Aorta (tissue), 5 donors: Measurements from ENCODE around the gene TFPT. TPM values are rescaled to one million over a fixed set of nuclear protein-coding genes. Genes with fewer than 3 reads are reported as not detected.

Experiments
- ATAC-seq: fragments of 200-7000 bp; cut with Tn5 transposase; one replicate; pipeline ENCODE4 v1.9.1; 2022; ENCODE audit warnings: moderate library complexity; ENCODE audit not compliant: low FRiP score
- DNase-seq, 2 donors: peaks; one replicate each; pipeline ENCODE4 v3.0.0-alpha.2; 2020
- H3K27ac ChIP-seq, 2 donors: one replicate each; pipeline ENCODE4 v1.5.1; 2013; ENCODE audit warnings: low read length in 2 of 2, mild to moderate bottlenecking in 2 of 2, moderate library complexity in 2 of 2, control low read depth in 1 of 2, inconsistent platforms in 1 of 2, low read depth in 1 of 2
- H3K27me3 ChIP-seq, 2 donors: one replicate each; pipeline ENCODE4 v1.6.1; 2013; ENCODE audit warnings: control low read depth in 1 of 2, low read length in 1 of 2, mild to moderate bottlenecking in 1 of 2, moderate library complexity in 1 of 2; ENCODE audit not compliant: insufficient read depth in 2 of 2, control insufficient read depth in 1 of 2
- H3K36me3 ChIP-seq, 2 donors: one replicate each; pipeline ENCODE4 v1.6.1; 2013; ENCODE audit warnings: control low read depth in 1 of 2, low read length in 1 of 2, mild to moderate bottlenecking in 1 of 2; ENCODE audit not compliant: insufficient read depth in 2 of 2, control insufficient read depth in 1 of 2
- H3K4me1 ChIP-seq, 2 donors: one replicate each; pipeline ENCODE4 v1.6.1; 2013; ENCODE audit warnings: low read length in 2 of 2, control low read depth in 1 of 2, mild to moderate bottlenecking in 1 of 2, moderate library complexity in 1 of 2; ENCODE audit not compliant: insufficient read depth in 2 of 2, control insufficient read depth in 1 of 2
- H3K4me3 ChIP-seq, 2 donors: one replicate each; pipeline ENCODE4 v1.5.1; 2013; ENCODE audit warnings: low read length in 2 of 2, control low read depth in 1 of 2, mild to moderate bottlenecking in 1 of 2
- H3K9me3 ChIP-seq: one replicate; pipeline ENCODE4 v1.6.1; 2013; ENCODE audit warnings: mild to moderate bottlenecking, low read length; ENCODE audit not compliant: control insufficient read depth
- WGBS, 2 donors: extraction: QIAGEN DNeasy Blood & Tissue Kit; methylation state at CpG; one replicate each; pipeline ENCODE4 v1.1.7; 2013; 5-methylcytosine and 5-hydroxymethylcytosine counted together
- intact Hi-C, 2 donors: fragments of 100-400 bp; cut with DNase I; formaldehyde crosslinking; loops; one replicate each; pipeline versions ENCODE4 v1.14.2 to v1.15.0; 2022
- long read RNA-seq, 2 donors: library from polyadenylated mRNA; unstranded; transcript quantifications; one replicate each; pipeline ENCODE4 v2.0.0, GENCODE V29; 2020 to 2021
- polyA plus RNA-seq, 2 donors: library from polyadenylated mRNA; stranded (reverse); fragments of 200-250 nt; gene quantifications; one replicate each; pipeline ENCODE4 v1.2.3, GENCODE V29; 2013
- total RNA-seq, 2 donors: library from RNA; stranded (reverse); fragmentation: NEBNext Ultra II Directional; extraction: Animal tissue kit (Norgen Biotek cat#: 25700); gene quantifications; one replicate each; pipeline ENCODE4 v1.2.1, GENCODE V29; 2021
- donor health status: healthy with polysubstance abuse.
- donor health status: Bipolar disorder and iron deficiency.
- donor health status: DM: no; HTN: no; CAD: no.
- donor health status: DM: no; HTN: no; CAD: no.
- donor health status: DM: yes; HTN: yes; CAD: no.

TFPT gene, protein sequence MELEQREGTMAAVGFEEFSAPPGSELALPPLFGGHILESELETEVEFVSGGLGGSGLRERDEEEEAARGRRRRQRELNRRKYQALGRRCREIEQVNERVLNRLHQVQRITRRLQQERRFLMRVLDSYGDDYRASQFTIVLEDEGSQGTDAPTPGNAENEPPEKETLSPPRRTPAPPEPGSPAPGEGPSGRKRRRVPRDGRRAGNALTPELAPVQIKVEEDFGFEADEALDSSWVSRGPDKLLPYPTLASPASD
- total RNA-seq: 10 to 100 TPM; 12.9 to 17.3 TPM
- 10 to 100 TPM in 1 of 2 donors, 1 to 10 TPM in 1; 8.3 to 29.4 TPM for polyA plus RNA-seq
- long read RNA-seq, donor 1, transcript TFPT-203 (6 exons, 1,205 nt): major isoform, 7 of 13 reads
- long read RNA-seq, donor 1, partial matches to known transcripts: 2 of 13 reads
- long read RNA-seq, donor 1, other reads (novel, unspliced or antisense): 4 of 13 reads
- long read RNA-seq, donor 2, partial matches to known transcripts: 3 of 11 reads
- long read RNA-seq, donor 2, other reads (novel, unspliced or antisense): 4 of 11 reads

- peak within 1 kb of the TSS; percentile 41 to 59 for H3K4me3 ChIP-seq
- H3K27ac ChIP-seq: peak within 1 kb of the TSS in 1 of 2 donors; percentile 51
- no peaks in the 10 kb centered on the region for H3K4me1 ChIP-seq
- DNase-seq (peak; percentile 98), ATAC-seq (peak; percentile 97)
- no peaks in the 10 kb centered on the region for H3K9me3 ChIP-seq
- intact Hi-C loops: loop anchor here (1.0 to 10.0 kb wide), 3 partner anchors 22 to 251 kb away; partner anchors contain the start of genes CNOT3 (in 1 of the 2), MYADM (in 1 of the 2) and TSEN34 (in 1 of the 2)
- H3K36me3 ChIP-seq: no peaks in the 10 kb centered on the region
- no peaks in the 10 kb centered on the region for H3K27me3 ChIP-seq
- WGBS, 2 donors: 0 to 1% methylated on average over 60 of the region's 60 CpGs
Measured at GRCh38 chr19:54115109-54116063, at the start of gene TFPT, which contains the start of gene PRPF31. TFPT (minus strand) TSS chr19:54115657; CDS start chr19:54115269, 388 bp downstream. PRPF31 (plus strand) TSS chr19:54115754; CDS start chr19:54118279, 2,525 bp downstream.

- ATAC-seq (no peak), DNase-seq (no peak)
- Histone ChIP-seq H3K4me3 (no peak overlapping the region), H3K27me3 (no peaks in the 10 kb centered on the region), H3K36me3 (no peaks in the 10 kb centered on the region), H3K27ac (no peak overlapping the region), H3K9me3 (no peaks in the 10 kb centered on the region), H3K4me1 (no peaks in the 10 kb centered on the region)
- intact Hi-C loops: loop anchor here in 1 of 2 donors (5.0 kb wide), 1 partner anchor 37 kb away; the partner anchor contains the start of gene RPS9
- WGBS, 2 donors: 91 to 92% methylated on average over 25 of the region's 25 CpGs
Measured at GRCh38 chr19:54165222-54165621, 49.8 kb upstream of the TFPT start.

DNA sequence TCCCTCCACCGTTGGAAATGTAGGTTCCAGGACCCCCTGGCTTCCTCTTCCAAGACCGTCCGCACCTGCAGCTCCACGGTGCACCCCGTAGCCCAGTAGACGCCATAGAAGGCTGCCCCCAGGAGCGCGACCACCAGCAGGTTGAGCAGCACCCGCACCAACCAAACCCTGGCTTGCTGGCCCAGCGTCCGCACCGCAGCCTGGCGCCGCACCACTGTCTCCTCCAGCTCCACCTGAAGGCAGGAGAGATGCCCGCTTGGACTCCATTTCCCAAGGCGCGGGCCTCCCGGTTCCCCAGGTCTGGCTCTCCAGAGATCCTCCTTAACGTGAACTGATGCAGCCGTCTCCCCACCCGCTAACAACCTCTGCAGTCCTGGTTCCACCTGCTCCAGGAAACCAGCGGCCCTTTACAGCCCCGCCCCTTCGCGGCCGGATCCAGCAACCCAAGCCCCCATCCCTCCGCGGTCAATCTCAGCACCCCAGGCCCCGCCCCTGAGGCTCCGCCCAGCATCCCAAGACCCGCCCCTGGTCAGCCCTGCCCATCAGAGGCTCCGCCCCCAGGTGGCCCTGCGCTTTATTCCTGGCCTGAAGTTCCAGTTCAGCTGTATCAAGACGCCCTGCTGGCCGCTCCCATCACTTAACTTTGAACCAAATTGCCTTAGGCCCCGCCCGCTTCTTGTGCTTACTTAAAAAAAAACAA, 49.1 kb upstream of the TFPT start:
- 7 to 11% methylated on average over 35 to 37 of the region's 37 CpGs for WGBS, 2 donors
- no peak for ATAC-seq
- Histone ChIP-seq H3K27me3 (no peaks in the 10 kb centered on the region), H3K27ac (no peak overlapping the region), H3K9me3 (no peaks in the 10 kb centered on the region), H3K4me1 (no peaks in the 10 kb centered on the region), H3K4me3 (no peak overlapping the region), H3K36me3 (no peaks in the 10 kb centered on the region)
- intact Hi-C loops: loop anchor here in 1 of 2 donors (5.0 kb wide), 1 partner anchor 38 kb away; the partner anchor contains the start of gene RPS9
- peak in 1 of 2 donors; percentile 86 for DNase-seq

- no peaks in the 10 kb centered on the region for H3K36me3 ChIP-seq
- no peak for ATAC-seq
- H3K4me3 ChIP-seq: no peak overlapping the region
- 71 to 77% methylated on average over 14 of the region's 14 CpGs for WGBS, 2 donors
- no peak overlapping the region for H3K27ac ChIP-seq
- intact Hi-C loops: no loop called here
- no peaks in the 10 kb centered on the region for H3K4me1 ChIP-seq
- H3K9me3 ChIP-seq: no peaks in the 10 kb centered on the region
- DNase-seq: no peak
- H3K27me3 ChIP-seq: no peaks in the 10 kb centered on the region
Measured at GRCh38 chr19:54162884-54163283, 47.4 kb upstream of the TFPT start.

DNA sequence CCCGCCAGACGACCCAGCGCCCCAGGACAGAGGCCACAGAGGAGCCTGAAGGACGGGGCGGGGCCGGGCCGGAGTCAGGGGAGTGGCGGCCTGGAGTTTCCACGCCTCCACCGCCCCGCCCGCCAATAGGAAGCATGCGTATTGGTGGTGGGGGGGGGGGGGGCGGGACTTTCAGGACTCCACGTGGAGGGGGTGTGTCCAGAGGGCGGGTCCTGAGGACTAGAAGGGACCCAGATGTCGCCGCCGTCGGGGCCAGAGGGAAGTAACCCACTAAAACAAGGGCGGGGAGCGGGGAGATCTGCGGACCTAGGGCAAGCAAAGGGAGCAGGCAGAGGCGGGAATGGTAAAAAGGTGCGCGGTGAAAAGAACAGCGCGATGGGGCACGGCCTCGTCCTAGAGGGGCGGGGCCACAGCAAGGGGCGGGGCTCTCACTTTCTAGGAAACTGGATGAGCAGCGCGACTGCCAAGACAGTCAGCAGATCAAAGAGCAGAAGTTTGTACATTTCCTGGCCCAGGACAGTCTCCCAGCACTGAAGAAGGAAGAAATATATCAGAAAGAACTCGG, 46.9 kb upstream of the TFPT start:
- Histone ChIP-seq H3K27me3 (no peaks in the 10 kb centered on the region), H3K4me1 (no peaks in the 10 kb centered on the region), H3K36me3 (no peaks in the 10 kb centered on the region), H3K9me3 (no peaks in the 10 kb centered on the region), H3K4me3 (no peak overlapping the region), H3K27ac (no peak overlapping the region)
- intact Hi-C loops: no loop called here
- WGBS, 2 donors: 7 to 10% methylated on average over 28 to 35 of the region's 35 CpGs
- DNase-seq: peak; percentile 89 to 91
- peak; percentile 40 for ATAC-seq

- intact Hi-C loops: no loop called here
- WGBS, 2 donors: 28 to 46% methylated on average over 13 of the region's 13 CpGs
- H3K4me1 ChIP-seq: no peaks in the 10 kb centered on the region
- H3K9me3 ChIP-seq: no peaks in the 10 kb centered on the region
- H3K4me3 ChIP-seq: no peak overlapping the region
- peaks cover 0 to 1% of the 10 kb centered on the region in 2 donors for H3K36me3 ChIP-seq
- H3K27ac ChIP-seq: no peak overlapping the region
- no peak for DNase-seq
- no peaks in the 10 kb centered on the region for H3K27me3 ChIP-seq
- no peak for ATAC-seq
Measured at GRCh38 chr19:54160854-54161253, 45.4 kb upstream of the TFPT start.

GRCh38 chr19:54160182-54160811, 44.8 kb upstream of the TFPT start:
- ATAC-seq (no peak), DNase-seq (no peak)
- H3K36me3 ChIP-seq: peaks cover 0 to 1% of the 10 kb centered on the region in 2 donors
- H3K4me1 ChIP-seq: no peaks in the 10 kb centered on the region
- H3K27ac ChIP-seq: peak overlapping the region in 1 of 2 donors; percentile 66
- intact Hi-C loops: no loop called here
- no peaks in the 10 kb centered on the region for H3K27me3 ChIP-seq
- 1% methylated on average over 28 of the region's 28 CpGs for WGBS, 2 donors
- H3K4me3 ChIP-seq: peak overlapping the region; percentile 5 to 51
- H3K9me3 ChIP-seq: no peaks in the 10 kb centered on the region
